ES-I3 (cell line): Measurements from ENCODE around the gene MTUS2.

ENCODE experiments used
- H3K36me3 ChIP-seq: 2 replicates; pipeline ENCODE4 v1.6.1; 2013; ENCODE audit warnings: mild to moderate bottlenecking, low read length, control low read depth, moderate library complexity; ENCODE audit not compliant: insufficient read depth
- H3K4me1 ChIP-seq: 2 replicates; pipeline ENCODE4 v1.6.1; 2013; ENCODE audit warnings: mild to moderate bottlenecking, control low read depth, low read length; ENCODE audit not compliant: insufficient read depth
- H3K9ac ChIP-seq: 2 replicates; pipeline ENCODE4 v1.6.1; 2013; ENCODE audit warnings: low read depth, mild to moderate bottlenecking, low read length, moderate library complexity
- H3K9me3 ChIP-seq: 2 replicates; pipeline ENCODE4 v1.6.1; 2013; ENCODE audit warnings: mild to moderate bottlenecking, low read length, moderate library complexity; ENCODE audit not compliant: control insufficient read depth, insufficient read depth

The MTUS2 gene

GRCh38 chr13:28831117-28831516, 11.0 kb downstream of the MTUS2 start:
- Histone ChIP-seq H3K36me3 (no peaks in the 10 kb centered on the region), H3K9me3 (peaks cover 8% of the 10 kb centered on the region; the same call in 1 of the 2 replicates), H3K9ac (no peak overlapping the region), H3K4me1 (no peaks in the 10 kb centered on the region)

- Histone ChIP-seq H3K9me3 (no peaks in the 10 kb centered on the region), H3K4me1 (no peaks in the 10 kb centered on the region), H3K9ac (no peak overlapping the region), H3K36me3 (no peaks in the 10 kb centered on the region)
These were observed 17.0 kb downstream of the MTUS2 start for GRCh38 chr13:28837111-28837510.

- Histone ChIP-seq H3K4me1 (no peaks in the 10 kb centered on the region), H3K9me3 (no peaks in the 10 kb centered on the region), H3K36me3 (no peaks in the 10 kb centered on the region), H3K9ac (no peak overlapping the region)
These were observed 23.5 kb downstream of the MTUS2 start for GRCh38 chr13:28843639-28844038.

- Histone ChIP-seq H3K36me3 (no peaks in the 10 kb centered on the region), H3K4me1 (no peaks in the 10 kb centered on the region), H3K9ac (no peak overlapping the region), H3K9me3 (no peaks in the 10 kb centered on the region)
These were observed 29.3 kb downstream of the MTUS2 start for GRCh38 chr13:28849441-28849840.

- no peak overlapping the region for H3K9ac ChIP-seq
- no peaks in the 10 kb centered on the region for H3K36me3 ChIP-seq
- no peaks in the 10 kb centered on the region for H3K9me3 ChIP-seq
- H3K4me1 ChIP-seq: no peaks in the 10 kb centered on the region
These were observed 30.1 kb downstream of the MTUS2 start for GRCh38 chr13:28850226-28850625.

- Histone ChIP-seq H3K4me1 (no peaks in the 10 kb centered on the region), H3K9ac (no peak overlapping the region), H3K36me3 (no peaks in the 10 kb centered on the region), H3K9me3 (no peaks in the 10 kb centered on the region)
These were observed 31.3 kb downstream of the MTUS2 start for GRCh38 chr13:28851422-28851821.

GRCh38 chr13:28854657-28855056, 34.5 kb downstream of the MTUS2 start:
- Histone ChIP-seq H3K4me1 (no peaks in the 10 kb centered on the region), H3K9me3 (no peaks in the 10 kb centered on the region), H3K9ac (no peak overlapping the region), H3K36me3 (no peaks in the 10 kb centered on the region)

GRCh38 chr13:28856287-28856686, 36.1 kb downstream of the MTUS2 start:
- no peaks in the 10 kb centered on the region for H3K9me3 ChIP-seq
- no peak overlapping the region for H3K9ac ChIP-seq
- H3K36me3 ChIP-seq: no peaks in the 10 kb centered on the region
- no peaks in the 10 kb centered on the region for H3K4me1 ChIP-seq

GRCh38 chr13:28859069-28859468, 38.9 kb downstream of the MTUS2 start:
- Histone ChIP-seq H3K36me3 (no peaks in the 10 kb centered on the region), H3K9me3 (no peaks in the 10 kb centered on the region), H3K4me1 (no peaks in the 10 kb centered on the region), H3K9ac (no peak overlapping the region)

- Histone ChIP-seq H3K36me3 (no peaks in the 10 kb centered on the region), H3K9ac (no peak overlapping the region), H3K9me3 (no peaks in the 10 kb centered on the region)
These were observed 39.6 kb downstream of the MTUS2 start for GRCh38 chr13:28859717-28860116.

GRCh38 chr13:28864544-28864943, 44.4 kb downstream of the MTUS2 start:
- H3K9me3 ChIP-seq: no peaks in the 10 kb centered on the region
- H3K9ac ChIP-seq: no peak overlapping the region
- no peaks in the 10 kb centered on the region for H3K36me3 ChIP-seq
- H3K4me1 ChIP-seq: no peaks in the 10 kb centered on the region

More at GRCh38 chr13:28859717-28860116, 39.6 kb downstream of the MTUS2 start:
- no peaks in the 10 kb centered on the region for H3K4me1 ChIP-seq

GRCh38 chr13:28865149-28865744, 45.1 kb downstream of the MTUS2 start:
- no peaks in the 10 kb centered on the region for H3K4me1 ChIP-seq
- H3K9ac ChIP-seq: no peak overlapping the region
- H3K36me3 ChIP-seq: no peaks in the 10 kb centered on the region
- no peaks in the 10 kb centered on the region for H3K9me3 ChIP-seq

GRCh38 chr13:28865951-28866350, 45.8 kb downstream of the MTUS2 start:
- Histone ChIP-seq H3K9ac (no peak overlapping the region), H3K4me1 (no peaks in the 10 kb centered on the region), H3K9me3 (no peaks in the 10 kb centered on the region), H3K36me3 (no peaks in the 10 kb centered on the region)

- Histone ChIP-seq H3K4me1 (no peaks in the 10 kb centered on the region), H3K9me3 (no peaks in the 10 kb centered on the region), H3K36me3 (no peaks in the 10 kb centered on the region), H3K9ac (no peak overlapping the region)
These were observed 46.8 kb downstream of the MTUS2 start for GRCh38 chr13:28866932-28867331.

GRCh38 chr13:28867564-28867963, 47.4 kb downstream of the MTUS2 start:
- H3K9ac ChIP-seq: no peak overlapping the region
- no peaks in the 10 kb centered on the region for H3K9me3 ChIP-seq
- no peaks in the 10 kb centered on the region for H3K36me3 ChIP-seq
- H3K4me1 ChIP-seq: no peaks in the 10 kb centered on the region
